IPS-18c (cell line): Measurements from ENCODE around the gene ZNF180.
"Not testable (repeated sequence)": the region's sequence is repeated elsewhere in the genome, so short reads cannot be mapped to it uniquely, and the experiment has no call there.

Experiments used
- H3K4me3 ChIP-seq: 2 replicates; pipeline ENCODE4 v1.7.0; 2013; ENCODE audit warnings: low read depth, mild to moderate bottlenecking, low read length, moderate library complexity; ENCODE audit not compliant: insufficient read depth
- H3K9me3 ChIP-seq: one replicate; pipeline ENCODE4 v1.6.1; 2013; ENCODE audit warnings: mild to moderate bottlenecking, low read length, moderate library complexity; ENCODE audit not compliant: control insufficient read depth, insufficient read depth

Gene ZNF180

GRCh38 chr19:44499962-44500949, at the start of gene ZNF180:
Gene ZNF180, minus strand, starts transcription at chr19:44500522. Its CDS starts 3,188 bp downstream, at chr19:44497334.
- Histone ChIP-seq H3K9me3 (peaks cover 12% of the 10 kb centered on the region), H3K4me3 (peak within 1 kb of the TSS; percentile 100)

DNA sequence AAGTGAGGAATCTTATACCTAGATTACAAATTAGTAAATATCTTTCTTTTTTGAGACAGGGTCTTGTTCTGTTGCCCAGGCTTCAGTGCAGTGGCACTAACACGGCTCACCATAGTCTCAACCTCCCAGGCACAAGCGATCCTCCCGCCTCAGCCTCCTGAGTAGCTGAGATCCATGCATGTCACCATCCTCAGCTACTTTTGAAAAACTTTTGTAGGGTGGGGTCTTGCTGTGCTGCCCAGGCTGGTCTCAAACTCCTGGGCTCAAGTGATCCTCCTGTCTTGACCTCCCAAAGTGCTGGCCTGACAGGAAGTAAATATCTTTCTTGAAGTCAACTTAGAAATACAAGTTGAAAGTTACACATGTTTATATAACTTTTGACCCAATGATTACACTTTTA, 49.2 kb upstream of the ZNF180 start:
- H3K4me3 ChIP-seq = no peak overlapping the region
- no peaks in the 10 kb centered on the region for H3K9me3 ChIP-seq

GRCh38 chr19:44548736-44549135, 48.4 kb upstream of the ZNF180 start:
- Histone ChIP-seq H3K9me3 (no peaks in the 10 kb centered on the region), H3K4me3 (no peak overlapping the region)

- Histone ChIP-seq H3K9me3 (no peaks in the 10 kb centered on the region), H3K4me3 (no peak overlapping the region)
Observed at GRCh38 chr19:44544031-44544430, 43.7 kb upstream of the ZNF180 start.

GRCh38 chr19:44542671-44543070, 42.3 kb upstream of the ZNF180 start:
- H3K4me3 ChIP-seq = no peak overlapping the region
- H3K9me3 ChIP-seq = no peaks in the 10 kb centered on the region

- Histone ChIP-seq H3K9me3 (no peaks in the 10 kb centered on the region), H3K4me3 (no peak overlapping the region)
Observed at GRCh38 chr19:44540736-44541135, 40.4 kb upstream of the ZNF180 start.

DNA sequence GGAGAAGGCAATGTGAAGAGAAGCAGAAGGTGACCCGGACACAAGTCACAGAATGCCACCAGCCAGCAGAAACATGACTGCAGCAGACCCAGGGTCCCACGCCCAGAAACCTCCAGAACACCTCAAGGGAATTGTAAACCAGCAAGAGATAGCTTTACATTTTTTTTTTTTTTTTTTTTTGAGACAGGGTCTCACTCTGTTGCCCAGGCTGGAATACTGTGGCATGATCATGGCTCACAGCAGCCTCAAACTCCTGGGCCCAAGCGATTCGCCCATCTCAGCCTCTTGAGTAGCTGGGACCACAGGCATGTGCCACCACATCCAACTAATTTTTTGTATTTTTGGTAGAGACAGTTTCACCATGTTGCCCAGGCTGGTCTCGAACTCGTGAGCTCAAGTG, 39.7 kb upstream of the ZNF180 start:
- Histone ChIP-seq H3K4me3 (no peak overlapping the region), H3K9me3 (no peaks in the 10 kb centered on the region)

GRCh38 chr19:44539236-44539826, 39.0 kb upstream of the ZNF180 start:
- H3K4me3 ChIP-seq = no peak overlapping the region

GRCh38 chr19:44535361-44535760, 35.0 kb upstream of the ZNF180 start:
- H3K4me3 ChIP-seq, H3K9me3 ChIP-seq: not testable (repeated sequence)

More at GRCh38 chr19:44539236-44539826, 39.0 kb upstream of the ZNF180 start:
- no peaks in the 10 kb centered on the region for H3K9me3 ChIP-seq

DNA sequence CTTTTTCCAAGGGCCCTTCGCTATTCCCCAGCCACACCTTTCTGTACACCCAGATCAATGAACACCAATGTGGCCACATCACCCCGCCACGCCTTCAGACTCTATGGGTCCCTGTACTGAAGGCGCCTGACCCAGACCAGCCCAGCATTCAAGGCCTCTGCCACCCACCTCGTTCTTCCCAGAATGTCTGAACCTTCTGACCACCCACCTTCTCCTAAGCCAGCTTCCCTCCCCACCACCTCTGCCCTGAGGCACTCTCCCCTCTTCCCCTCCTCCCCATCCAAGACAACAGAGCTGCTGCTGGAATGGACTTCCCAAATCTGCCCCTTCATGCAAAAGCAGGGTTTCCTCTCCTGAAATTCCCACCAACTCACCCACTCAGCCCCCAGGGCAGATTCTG, 32.5 kb upstream of the ZNF180 start:
- H3K4me3 ChIP-seq = no peak overlapping the region
- H3K9me3 ChIP-seq = peaks cover 2% of the 10 kb centered on the region

GRCh38 chr19:44530777-44531176, 30.5 kb upstream of the ZNF180 start:
- H3K4me3 ChIP-seq = no peak overlapping the region
- peaks cover 2% of the 10 kb centered on the region for H3K9me3 ChIP-seq

- Histone ChIP-seq H3K9me3 (peaks cover 2% of the 10 kb centered on the region), H3K4me3 (no peak within 1 kb of the TSS)
Observed at GRCh38 chr19:44529536-44529935, 29.2 kb upstream of the ZNF180 start, which contains the start of gene CEACAM20. Gene CEACAM20, minus strand, starts transcription at chr19:44529675. Its CDS starts 166 bp downstream, at chr19:44529509.

DNA sequence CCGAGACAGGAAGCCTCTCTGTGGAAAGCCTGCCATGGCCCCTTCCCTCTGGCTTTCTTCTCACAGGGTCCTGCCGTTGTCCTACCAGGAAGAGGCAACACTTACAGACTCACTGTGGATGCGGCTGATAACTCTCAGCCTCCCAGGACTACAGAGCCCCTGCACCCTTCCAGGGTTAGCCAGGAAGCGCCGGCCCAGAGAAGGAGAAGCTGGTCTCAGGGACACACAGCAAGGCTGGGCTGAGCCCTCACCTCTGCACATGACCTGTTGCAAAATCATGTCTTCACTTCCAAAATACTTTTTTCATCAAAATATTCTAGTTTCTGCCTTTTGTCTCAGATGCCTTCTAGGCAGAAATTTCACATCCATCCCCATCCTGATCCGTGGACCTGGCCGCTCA, 27.2 kb upstream of the ZNF180 start:
- peaks cover under 1% of the 10 kb centered on the region for H3K9me3 ChIP-seq
- no peak overlapping the region for H3K4me3 ChIP-seq

- Histone ChIP-seq H3K9me3 (no peaks in the 10 kb centered on the region), H3K4me3 (no peak overlapping the region)
Observed at GRCh38 chr19:44525721-44526430, 25.6 kb upstream of the ZNF180 start.

GRCh38 chr19:44521370-44521769, 21.0 kb upstream of the ZNF180 start:
- no peak overlapping the region for H3K4me3 ChIP-seq
- peaks cover 2% of the 10 kb centered on the region for H3K9me3 ChIP-seq

GRCh38 chr19:44517146-44517545, 16.8 kb upstream of the ZNF180 start:
- H3K9me3 ChIP-seq = peaks cover 2% of the 10 kb centered on the region
- no peak overlapping the region for H3K4me3 ChIP-seq

- H3K4me3 ChIP-seq = no peak overlapping the region
Observed at GRCh38 chr19:44515907-44516306, 15.6 kb upstream of the ZNF180 start.

More at GRCh38 chr19:44515907-44516306, 15.6 kb upstream of the ZNF180 start:
- peaks cover 2% of the 10 kb centered on the region for H3K9me3 ChIP-seq
